Calu3 (cell line): ENCODE results near the gene ATXN7L1. TPM values are rescaled to one million over a fixed set of nuclear protein-coding genes. Genes with fewer than 3 reads are reported as not detected.
"Not testable (repeated sequence)": the region's sequence is repeated elsewhere in the genome, so short reads cannot be mapped to it uniquely, and the experiment has no call there.

Experiments used
- BruUV-seq: library from RNA; stranded (reverse); fragments of 400-500 nt; replicated peaks from 2 replicates; lab custom pipeline; 2021; lab: Mats Ljungman, UMichigan
- CTCF ChIA-PET: fragments of 300-600 bp; sonication (Branson Sonifier 250); formaldehyde crosslinking; loops from one replicate; lab custom pipeline; 2022; ENCODE audit warnings: antibody characterized with exemption; lab: Charles Lee
- DNase-seq: peaks from one replicate; pipeline ENCODE4 v3.0.0; 2022
- H3K27ac Mint-ChIP-seq: one replicate; pipeline ENCODE4 v1.8.0; 2022; ENCODE audit warnings: mixed read lengths; ENCODE audit not compliant: unreplicated experiment
- H3K27me3 Mint-ChIP-seq: one replicate; pipeline ENCODE4 v1.8.0; 2022; ENCODE audit warnings: mixed read lengths; ENCODE audit not compliant: unreplicated experiment
- H3K36me3 Mint-ChIP-seq: one replicate; pipeline ENCODE4 v1.8.0; 2022; ENCODE audit warnings: mild to moderate bottlenecking, moderate library complexity, mixed read lengths; ENCODE audit not compliant: insufficient read depth, unreplicated experiment
- H3K4me1 Mint-ChIP-seq: one replicate; pipeline ENCODE4 v1.8.0; 2022; ENCODE audit warnings: mild to moderate bottlenecking, low read depth, mixed read lengths; ENCODE audit not compliant: unreplicated experiment
- H3K4me3 Mint-ChIP-seq: one replicate; pipeline ENCODE4 v1.8.0; 2022; ENCODE audit warnings: mild to moderate bottlenecking, low read depth, moderate library complexity, mixed read lengths; ENCODE audit not compliant: unreplicated experiment
- H3K9me3 Mint-ChIP-seq: one replicate; pipeline ENCODE4 v1.8.0; 2022; ENCODE audit warnings: low read depth, mixed read lengths; ENCODE audit not compliant: unreplicated experiment
- CTCF ChIP-seq: fragments of 200-600 bp; IDR thresholded peaks from one replicate; pipeline ENCODE4 v1.8.0; 2022; ENCODE audit warnings: antibody characterized with exemption; ENCODE audit not compliant: unreplicated experiment
- intact Hi-C: fragments of 100-400 bp; cut with micrococcal nuclease; formaldehyde crosslinking; loops from one replicate; pipeline ENCODE4 v1.10.0; 2022; ENCODE audit not compliant: unreplicated experiment
- total RNA-seq: library from RNA; stranded (reverse); gene quantifications from 2 replicates; pipeline ENCODE4 v1.2.3, GENCODE V29; 2022

ATXN7L1 gene
- total RNA-seq, 1 experiment from 2014 or later, result 12.0 TPM

DNA sequence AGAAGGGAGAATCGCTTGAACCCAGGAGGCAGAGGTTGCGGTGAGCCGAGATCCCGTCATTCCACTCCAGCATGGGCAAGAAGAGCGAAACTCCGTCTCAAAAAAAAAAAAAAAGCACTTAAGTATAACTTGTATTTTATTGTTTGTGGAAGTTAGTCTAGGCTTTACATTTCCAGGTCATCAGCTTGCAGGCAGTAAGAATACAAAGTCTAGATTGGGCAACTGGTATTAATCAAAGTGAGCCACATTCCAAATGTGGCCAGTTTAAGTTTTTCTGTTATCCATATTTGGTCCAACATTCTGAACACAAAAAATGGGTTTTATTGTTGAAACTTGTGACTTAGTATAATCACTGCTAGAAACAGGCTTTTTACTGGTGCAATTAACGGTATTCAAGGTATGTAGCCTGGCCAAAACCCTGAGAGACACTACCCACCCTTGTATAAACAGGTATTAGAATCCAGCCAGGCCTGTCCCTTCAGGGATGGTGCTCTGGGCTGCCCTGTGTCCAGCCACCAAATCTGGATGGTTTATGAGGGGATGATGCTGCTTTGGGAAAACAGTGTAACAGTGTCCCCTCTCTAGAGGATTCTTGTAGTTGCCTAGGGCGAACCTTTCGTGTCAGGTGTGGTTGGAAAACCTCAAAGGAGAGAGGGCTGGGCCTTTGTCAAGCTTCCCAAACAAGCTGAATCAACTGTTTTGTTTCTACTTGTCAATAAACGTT, 173.0 kb downstream of the ATXN7L1 start:
- CTCF ChIA-PET, result no interaction called here
- DNase-seq, result no peak
- H3K27ac Mint-ChIP-seq, result no peak overlapping the region
- no peak overlapping the region for H3K4me3 Mint-ChIP-seq
- no peaks in the 10 kb centered on the region for H3K27me3 Mint-ChIP-seq
- H3K4me1 Mint-ChIP-seq, result no peaks in the 10 kb centered on the region
- TF ChIP-seq CTCF, result no peak
- BruUV-seq, result no TSS peak
- intact Hi-C loops, result no loop called here
- no peaks in the 10 kb centered on the region for H3K9me3 Mint-ChIP-seq
- H3K36me3 Mint-ChIP-seq, result no peaks in the 10 kb centered on the region

- H3K27me3 Mint-ChIP-seq, result no peaks in the 10 kb centered on the region
- BruUV-seq, result no TSS peak
- no peaks in the 10 kb centered on the region for H3K4me1 Mint-ChIP-seq
- no peak for DNase-seq
- no peak overlapping the region for H3K4me3 Mint-ChIP-seq
- CTCF ChIA-PET, result interaction anchor here (0.7 kb wide), 2 partner anchors 26 to 48 kb away, joined by 3 to 4 read pairs; no protein-coding TSS in a partner anchor
- intact Hi-C loops, result no loop called here
- no peak overlapping the region for H3K27ac Mint-ChIP-seq
- TF ChIP-seq CTCF, result no peak
- peaks cover 4% of the 10 kb centered on the region for H3K9me3 Mint-ChIP-seq
- no peaks in the 10 kb centered on the region for H3K36me3 Mint-ChIP-seq
These were observed 176.7 kb downstream of the ATXN7L1 start for GRCh38 chr7:105699568-105700236.

GRCh38 chr7:105698531-105698930, 177.9 kb downstream of the ATXN7L1 start:
- no peak for DNase-seq
- no peak overlapping the region for H3K27ac Mint-ChIP-seq
- CTCF ChIA-PET, result no interaction called here
- H3K9me3 Mint-ChIP-seq, result peaks cover 4% of the 10 kb centered on the region
- H3K4me3 Mint-ChIP-seq, result no peak overlapping the region
- no peak for TF ChIP-seq CTCF
- H3K27me3 Mint-ChIP-seq, result no peaks in the 10 kb centered on the region
- intact Hi-C loops, result no loop called here
- no peaks in the 10 kb centered on the region for H3K4me1 Mint-ChIP-seq
- no TSS peak for BruUV-seq
- H3K36me3 Mint-ChIP-seq, result no peaks in the 10 kb centered on the region

DNA sequence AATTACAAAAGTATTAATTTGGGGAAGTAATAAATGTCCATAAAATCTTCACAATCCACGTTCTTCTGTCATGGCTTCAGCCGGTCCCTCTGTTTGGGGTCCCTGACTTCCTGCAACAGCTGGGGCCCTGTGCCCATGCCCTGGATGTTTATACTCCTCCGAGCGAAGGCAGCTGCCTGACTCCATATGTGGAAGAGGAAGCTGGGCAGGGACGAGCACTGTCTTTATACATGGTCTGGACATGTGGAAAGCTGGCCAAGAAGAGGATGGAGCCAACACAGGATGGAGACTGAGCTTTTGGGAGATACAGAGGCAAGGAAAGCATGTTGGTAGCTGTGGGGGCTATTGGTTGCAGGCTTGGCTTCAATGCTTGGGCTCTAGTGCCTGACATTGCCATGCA, 178.6 kb downstream of the ATXN7L1 start:
- Mint-ChIP-seq H3K36me3 (no peaks in the 10 kb centered on the region), H3K9me3 (peaks cover 4% of the 10 kb centered on the region), H3K27me3 (no peaks in the 10 kb centered on the region), H3K4me3 (no peak overlapping the region), H3K4me1 (no peaks in the 10 kb centered on the region), H3K27ac (no peak overlapping the region)
- CTCF ChIA-PET, result no interaction called here
- no peak for TF ChIP-seq CTCF
- no TSS peak for BruUV-seq
- no peak for DNase-seq
- intact Hi-C loops, result no loop called here

GRCh38 chr7:105697169-105697568, 179.2 kb downstream of the ATXN7L1 start:
- BruUV-seq, H3K36me3 Mint-ChIP-seq, H3K27me3 Mint-ChIP-seq, CTCF ChIA-PET, H3K27ac Mint-ChIP-seq, intact Hi-C loops, H3K4me3 Mint-ChIP-seq, H3K9me3 Mint-ChIP-seq, DNase-seq, H3K4me1 Mint-ChIP-seq: not testable (repeated sequence)
